ENCODE results near the gene SPON2. TPM values are rescaled to one million over a fixed set of nuclear protein-coding genes. Genes with fewer than 3 reads are reported as not detected.

SPON2 gene
- total RNA-seq, 2 experiments from 2014 or later = 12.8 to 15.7 TPM

GRCh38 chr4:1198098-1198844 is 25.9 kb upstream of the SPON2 start:
- Histone ChIP-seq H3K36me3 (ENCODE audit: insufficient read depth, low read length) (peaks cover 13% of the 10 kb centered on the region), H3K4me1 (ENCODE audit: insufficient read depth, low read length) (peaks cover 53% of the 10 kb centered on the region), H3K27ac (ENCODE audit: low read depth in 1 of 2, low read length in 2 of 2) (no peak overlapping the region), H3K9me3 (ENCODE audit: control insufficient read depth in 1 of 2, insufficient read depth in 1 of 2, low read length in 2 of 2) (no peaks in the 10 kb centered on the region), H3K4me3 (ENCODE audit: low read length) (no peak overlapping the region), H3K27me3 (ENCODE audit: control insufficient read depth in 1 of 2, insufficient read depth in 2 of 2, low read length in 2 of 2) (no peaks in the 10 kb centered on the region)
- Mint-ChIP-seq H3K27me3 (no peaks in the 10 kb centered on the region), H3K4me3 (no peak overlapping the region), H3K4me1 (ENCODE audit: low read depth) (peaks cover 23% of the 10 kb centered on the region), H3K9me3 (no peaks in the 10 kb centered on the region), H3K36me3 (ENCODE audit: low read depth) (peaks cover 5% of the 10 kb centered on the region), H3K27ac (peak overlapping the region; percentile 52)
- ChIA-PET CTCF (interaction anchor here (1.4 kb wide), 1 partner anchor 31 kb away, joined by 4 read pairs; no protein-coding TSS in a partner anchor), POLR2A (no interaction called here)
- TF ChIP-seq CTCF (IDR thresholded peaks at IDR 0.05) = no peak
- intact Hi-C loops (cut with DNase I, micrococcal nuclease) = no loop called here
- DNase-seq (no peak), ATAC-seq (ENCODE audit: poor library complexity) (no peak)

- H3K4me3 Mint-ChIP-seq = no peak overlapping the region
- H3K27ac Mint-ChIP-seq = no peak overlapping the region
- peaks cover 14% of the 10 kb centered on the region for H3K4me1 Mint-ChIP-seq (ENCODE audit: low read depth)
- TF ChIP-seq CTCF (IDR thresholded peaks at IDR 0.05) = no peak
- CTCF ChIA-PET = interaction anchor here (1.4 kb wide), 1 partner anchor 29 kb away, joined by 4 read pairs; no protein-coding TSS in a partner anchor
- intact Hi-C loops (cut with DNase I, micrococcal nuclease) = no loop called here
- peak in 1 of 14 experiments; percentile 8 for DNase-seq
- no peaks in the 10 kb centered on the region for H3K9me3 Mint-ChIP-seq
- Histone ChIP-seq H3K4me1 (ENCODE audit: insufficient read depth, low read length) (peaks cover 36% of the 10 kb centered on the region), H3K9me3 (ENCODE audit: control insufficient read depth in 1 of 2, insufficient read depth in 1 of 2, low read length in 2 of 2) (peaks cover 0 to 7% of the 10 kb centered on the region in 2 experiments), H3K27ac (ENCODE audit: low read depth in 1 of 2, low read length in 2 of 2) (no peak overlapping the region), H3K36me3 (ENCODE audit: insufficient read depth, low read length) (peaks cover 13% of the 10 kb centered on the region), H3K4me3 (ENCODE audit: low read length) (no peak overlapping the region), H3K27me3 (ENCODE audit: control insufficient read depth in 1 of 2, insufficient read depth in 2 of 2, low read length in 2 of 2) (no peaks in the 10 kb centered on the region)
- H3K36me3 Mint-ChIP-seq (ENCODE audit: low read depth) = peaks cover 5% of the 10 kb centered on the region
- H3K27me3 Mint-ChIP-seq = no peaks in the 10 kb centered on the region
- POLR2A ChIA-PET = no interaction called here
- no peak for ATAC-seq (ENCODE audit: poor library complexity)
Observed at GRCh38 chr4:1196421-1197183, 24.2 kb upstream of the SPON2 start.

GRCh38 chr4:1195891-1196401 is 23.6 kb upstream of the SPON2 start:
- intact Hi-C loops (cut with DNase I, micrococcal nuclease) = no loop called here
- Histone ChIP-seq H3K4me1 (ENCODE audit: insufficient read depth, low read length) (peaks cover 29% of the 10 kb centered on the region), H3K9me3 (ENCODE audit: control insufficient read depth in 1 of 2, insufficient read depth in 1 of 2, low read length in 2 of 2) (peaks cover 0 to 10% of the 10 kb centered on the region in 2 experiments), H3K27ac (ENCODE audit: low read depth in 1 of 2, low read length in 2 of 2) (no peak overlapping the region), H3K4me3 (ENCODE audit: low read length) (no peak overlapping the region), H3K27me3 (ENCODE audit: control insufficient read depth in 1 of 2, insufficient read depth in 2 of 2, low read length in 2 of 2) (no peaks in the 10 kb centered on the region), H3K36me3 (ENCODE audit: insufficient read depth, low read length) (peaks cover 13% of the 10 kb centered on the region)
- Mint-ChIP-seq H3K36me3 (ENCODE audit: low read depth) (peaks cover 5% of the 10 kb centered on the region), H3K4me1 (ENCODE audit: low read depth) (peaks cover 8% of the 10 kb centered on the region), H3K27me3 (no peaks in the 10 kb centered on the region), H3K27ac (no peak overlapping the region), H3K9me3 (no peaks in the 10 kb centered on the region), H3K4me3 (no peak overlapping the region)
- no peak for DNase-seq
- POLR2A ChIA-PET = no interaction called here
- TF ChIP-seq CTCF (IDR thresholded peaks at IDR 0.05) = no peak
- CTCF ChIA-PET = no interaction called here
- no peak for ATAC-seq (ENCODE audit: poor library complexity)

All from CD4-positive, alpha-beta T cell (primary cell).